Measurements from ENCODE around the gene ANGPTL7. TPM values are rescaled to one million over a fixed set of nuclear protein-coding genes. Genes with fewer than 3 reads are reported as not detected.

ANGPTL7 gene
- total RNA-seq, 2 experiments from 2014 or later: not detected

DNA sequence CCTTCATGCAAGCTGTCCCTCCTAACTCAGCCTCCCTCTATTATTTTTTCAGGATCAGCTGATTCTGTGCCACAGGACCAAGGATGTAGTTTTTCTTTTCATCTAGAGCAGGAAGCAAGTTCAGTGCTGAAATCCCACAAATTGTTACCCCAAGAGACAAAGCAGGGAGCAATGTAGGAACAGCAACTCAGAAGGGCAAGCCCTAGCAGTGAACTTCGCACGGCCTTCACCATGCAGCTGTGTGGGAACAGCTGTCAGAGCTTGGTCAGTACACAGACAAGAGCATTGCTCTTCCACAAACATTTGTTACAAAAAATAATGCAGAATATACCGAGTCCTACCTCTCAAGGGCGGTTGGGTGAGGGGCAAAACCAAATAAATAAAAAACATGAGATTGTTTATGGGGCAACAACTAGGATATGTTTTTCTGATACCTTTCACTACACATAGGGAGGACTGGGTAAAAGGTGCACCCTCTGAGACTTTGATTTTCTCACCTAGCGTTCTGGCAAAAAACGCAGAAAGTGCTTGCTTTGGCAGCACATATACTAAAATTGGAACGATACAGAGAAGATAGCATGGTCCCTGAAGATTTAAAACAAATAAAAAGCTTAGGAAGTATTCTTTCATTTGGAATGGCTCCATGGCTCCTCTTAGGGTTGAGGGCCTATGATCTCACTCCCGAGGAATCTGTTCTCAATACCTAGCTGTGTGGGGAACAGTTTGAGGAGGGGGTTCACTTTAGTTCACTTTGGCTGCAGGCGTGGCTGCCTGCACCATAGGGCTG lies 37.1 kb upstream of the ANGPTL7 start:
- H3K9me3 ChIP-seq (ENCODE audit: control insufficient read depth in 1 of 2, insufficient read depth in 1 of 2, low read length in 2 of 2): no peaks in the 10 kb centered on the region
- H3K36me3 ChIP-seq (ENCODE audit: insufficient read depth, low read length): peaks cover 80% of the 10 kb centered on the region
- H3K9me3 Mint-ChIP-seq: no peaks in the 10 kb centered on the region
- TF ChIP-seq, protein P1, sequence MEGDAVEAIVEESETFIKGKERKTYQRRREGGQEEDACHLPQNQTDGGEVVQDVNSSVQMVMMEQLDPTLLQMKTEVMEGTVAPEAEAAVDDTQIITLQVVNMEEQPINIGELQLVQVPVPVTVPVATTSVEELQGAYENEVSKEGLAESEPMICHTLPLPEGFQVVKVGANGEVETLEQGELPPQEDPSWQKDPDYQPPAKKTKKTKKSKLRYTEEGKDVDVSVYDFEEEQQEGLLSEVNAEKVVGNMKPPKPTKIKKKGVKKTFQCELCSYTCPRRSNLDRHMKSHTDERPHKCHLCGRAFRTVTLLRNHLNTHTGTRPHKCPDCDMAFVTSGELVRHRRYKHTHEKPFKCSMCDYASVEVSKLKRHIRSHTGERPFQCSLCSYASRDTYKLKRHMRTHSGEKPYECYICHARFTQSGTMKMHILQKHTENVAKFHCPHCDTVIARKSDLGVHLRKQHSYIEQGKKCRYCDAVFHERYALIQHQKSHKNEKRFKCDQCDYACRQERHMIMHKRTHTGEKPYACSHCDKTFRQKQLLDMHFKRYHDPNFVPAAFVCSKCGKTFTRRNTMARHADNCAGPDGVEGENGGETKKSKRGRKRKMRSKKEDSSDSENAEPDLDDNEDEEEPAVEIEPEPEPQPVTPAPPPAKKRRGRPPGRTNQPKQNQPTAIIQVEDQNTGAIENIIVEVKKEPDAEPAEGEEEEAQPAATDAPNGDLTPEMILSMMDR (IDR thresholded peaks at IDR 0.05): no peak
- intact Hi-C loops (cut with DNase I, micrococcal nuclease): no loop called here
- DNase-seq (no peak), ATAC-seq (ENCODE audit: poor library complexity) (no peak)
- H3K4me3 ChIP-seq (ENCODE audit: low read length): no peak overlapping the region
- peaks cover 92% of the 10 kb centered on the region for H3K36me3 Mint-ChIP-seq (ENCODE audit: low read depth)
- no peak overlapping the region for H3K27ac Mint-ChIP-seq
- H3K27ac ChIP-seq (ENCODE audit: low read depth in 1 of 2, low read length in 2 of 2): no peak overlapping the region
- no peaks in the 10 kb centered on the region for H3K27me3 Mint-ChIP-seq
- H3K4me1 ChIP-seq (ENCODE audit: insufficient read depth, low read length): no peaks in the 10 kb centered on the region
- POLR2A ChIA-PET: no interaction called here
- no peak overlapping the region for H3K4me3 Mint-ChIP-seq
- H3K4me1 Mint-ChIP-seq (ENCODE audit: low read depth): peaks cover 5% of the 10 kb centered on the region
- no peaks in the 10 kb centered on the region for H3K27me3 ChIP-seq (ENCODE audit: control insufficient read depth in 1 of 2, insufficient read depth in 2 of 2, low read length in 2 of 2)
- CTCF ChIA-PET: interaction anchor here (1.2 kb wide), 1 partner anchor 114 kb away, joined by 3 read pairs; no protein-coding TSS in a partner anchor

DNA sequence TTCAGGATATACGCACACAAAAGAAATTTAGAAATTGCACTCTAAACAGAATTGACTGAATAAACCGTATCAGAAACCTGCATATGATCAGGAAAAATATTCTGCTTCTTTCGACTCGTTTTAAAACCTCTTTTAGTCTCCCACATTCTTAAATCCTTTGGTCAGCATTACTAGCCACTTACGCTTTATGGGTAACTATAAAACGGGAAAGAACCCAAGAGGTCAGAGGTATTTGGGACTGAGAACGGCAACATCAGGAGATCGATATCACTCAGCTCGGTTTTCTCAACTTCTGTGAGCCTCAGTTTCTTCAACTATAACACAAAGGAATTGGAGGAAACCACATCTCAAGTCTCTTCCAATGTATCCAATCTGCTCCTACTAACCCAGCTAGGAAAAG lies 36.4 kb upstream of the ANGPTL7 start:
- no peak for ATAC-seq (ENCODE audit: poor library complexity)
- CTCF ChIA-PET: interaction anchor here (0.6 to 1.2 kb wide), 2 partner anchors 16 to 115 kb away, joined by 3 read pairs; no protein-coding TSS in a partner anchor
- intact Hi-C loops (cut with DNase I, micrococcal nuclease): no loop called here

DNA sequence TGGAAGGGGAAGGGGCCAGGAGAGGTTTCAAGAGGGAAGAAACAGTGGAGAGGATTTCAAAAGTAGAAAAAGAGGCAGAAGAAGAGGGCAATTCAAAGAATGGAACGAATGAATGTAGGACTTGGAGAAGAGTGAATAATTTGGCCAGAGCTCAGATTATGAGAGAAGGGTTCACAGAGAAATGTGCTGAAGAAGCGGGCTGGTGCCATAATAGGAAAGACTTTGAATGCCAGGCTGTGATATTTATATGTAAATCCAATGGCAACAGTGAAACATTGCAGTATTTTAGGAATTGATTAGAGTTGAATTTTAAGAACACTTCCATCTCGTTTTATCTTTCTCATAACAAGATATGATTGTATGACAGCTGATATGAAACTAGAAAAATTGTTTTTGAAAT lies 36.0 kb upstream of the ANGPTL7 start:
- no peak overlapping the region for H3K4me3 ChIP-seq (ENCODE audit: low read length)
- Mint-ChIP-seq H3K4me3 (no peak overlapping the region), H3K27me3 (no peaks in the 10 kb centered on the region), H3K27ac (no peak overlapping the region), H3K4me1 (ENCODE audit: low read depth) (peaks cover 5% of the 10 kb centered on the region), H3K9me3 (no peaks in the 10 kb centered on the region), H3K36me3 (ENCODE audit: low read depth) (peaks cover 91% of the 10 kb centered on the region)
- DNase-seq (no peak), ATAC-seq (ENCODE audit: poor library complexity) (no peak)
- intact Hi-C loops (cut with DNase I, micrococcal nuclease): no loop called here
- POLR2A ChIA-PET: no interaction called here
- no peaks in the 10 kb centered on the region for H3K4me1 ChIP-seq (ENCODE audit: insufficient read depth, low read length)
- H3K27ac ChIP-seq (ENCODE audit: low read depth in 1 of 2, low read length in 2 of 2): no peak overlapping the region
- TF ChIP-seq, protein P1 (IDR thresholded peaks at IDR 0.05): no peak
- no peaks in the 10 kb centered on the region for H3K9me3 ChIP-seq (ENCODE audit: control insufficient read depth in 1 of 2, insufficient read depth in 1 of 2, low read length in 2 of 2)
- peaks cover 74% of the 10 kb centered on the region for H3K36me3 ChIP-seq (ENCODE audit: insufficient read depth, low read length)
- CTCF ChIA-PET: interaction anchor here (0.6 kb wide), 1 partner anchor 16 kb away, joined by 3 read pairs; no protein-coding TSS in a partner anchor
- H3K27me3 ChIP-seq (ENCODE audit: control insufficient read depth in 1 of 2, insufficient read depth in 2 of 2, low read length in 2 of 2): no peaks in the 10 kb centered on the region

More for the DNA sequence above, 36.4 kb upstream of the ANGPTL7 start:
- POLR2A ChIA-PET: no interaction called here
- no peaks in the 10 kb centered on the region for H3K4me1 ChIP-seq (ENCODE audit: insufficient read depth, low read length)
- Mint-ChIP-seq H3K9me3 (no peaks in the 10 kb centered on the region), H3K4me1 (ENCODE audit: low read depth) (peaks cover 5% of the 10 kb centered on the region), H3K27ac (no peak overlapping the region), H3K36me3 (ENCODE audit: low read depth) (peaks cover 91% of the 10 kb centered on the region), H3K27me3 (no peaks in the 10 kb centered on the region), H3K4me3 (no peak overlapping the region)
- no peak for DNase-seq
- H3K27me3 ChIP-seq (ENCODE audit: control insufficient read depth in 1 of 2, insufficient read depth in 2 of 2, low read length in 2 of 2): no peaks in the 10 kb centered on the region
- no peak overlapping the region for H3K4me3 ChIP-seq (ENCODE audit: low read length)
- H3K27ac ChIP-seq (ENCODE audit: low read depth in 1 of 2, low read length in 2 of 2): no peak overlapping the region
- TF ChIP-seq, protein P1 (IDR thresholded peaks at IDR 0.05): no peak
- H3K9me3 ChIP-seq (ENCODE audit: control insufficient read depth in 1 of 2, insufficient read depth in 1 of 2, low read length in 2 of 2): no peaks in the 10 kb centered on the region
- H3K36me3 ChIP-seq (ENCODE audit: insufficient read depth, low read length): peaks cover 78% of the 10 kb centered on the region

Measured in CD4-positive, alpha-beta T cell (primary cell).